ENCODE data around the gene FCRL5. TPM values are rescaled to one million over a fixed set of nuclear protein-coding genes. Genes with fewer than 3 reads are reported as not detected.

FCRL5 gene
- total and polyA plus RNA-seq, 9 of the 15 experiments (the other 6 are each of a cell fraction or from before 2014, with no cell fraction given), result not detected

DNA sequence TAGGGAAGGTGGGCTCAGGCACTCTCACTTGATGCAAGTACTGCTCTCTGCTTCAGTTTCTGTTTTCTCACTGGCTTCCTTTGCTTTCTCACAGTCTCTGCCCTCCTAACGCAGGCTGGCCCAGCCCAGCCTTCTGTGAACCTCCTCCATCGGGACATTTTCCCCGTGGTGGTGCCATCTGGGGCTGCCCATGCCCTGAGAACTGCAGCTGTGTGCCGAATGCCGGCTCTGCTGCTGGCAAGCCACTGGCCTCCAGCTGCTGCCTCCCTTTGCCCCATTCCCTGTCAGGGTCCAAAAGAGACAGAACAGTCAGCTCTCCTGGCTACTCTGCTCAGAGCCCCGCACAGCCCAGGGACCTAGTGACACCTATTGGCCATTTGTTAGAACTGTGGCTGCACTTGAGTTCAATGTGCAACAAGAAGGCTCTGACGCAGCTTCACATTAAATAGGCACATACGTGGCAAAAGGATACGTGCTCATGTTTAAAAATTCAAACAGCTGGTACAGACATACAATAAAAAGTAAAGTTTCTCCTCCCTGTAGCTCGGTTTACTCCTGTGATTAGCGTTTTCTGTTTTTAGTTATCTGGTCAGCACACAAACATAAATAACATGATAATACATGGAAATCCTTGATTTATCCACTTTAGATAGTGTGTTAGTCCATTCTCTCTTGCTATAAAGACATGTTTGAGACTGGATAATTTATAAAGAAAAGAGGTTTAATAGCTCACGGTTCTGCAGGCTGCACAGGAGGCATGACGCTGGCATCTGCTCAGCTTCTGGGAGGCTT is 46.6 kb downstream of the FCRL5 start (continued):
- TF ChIP-seq, protein P1, sequence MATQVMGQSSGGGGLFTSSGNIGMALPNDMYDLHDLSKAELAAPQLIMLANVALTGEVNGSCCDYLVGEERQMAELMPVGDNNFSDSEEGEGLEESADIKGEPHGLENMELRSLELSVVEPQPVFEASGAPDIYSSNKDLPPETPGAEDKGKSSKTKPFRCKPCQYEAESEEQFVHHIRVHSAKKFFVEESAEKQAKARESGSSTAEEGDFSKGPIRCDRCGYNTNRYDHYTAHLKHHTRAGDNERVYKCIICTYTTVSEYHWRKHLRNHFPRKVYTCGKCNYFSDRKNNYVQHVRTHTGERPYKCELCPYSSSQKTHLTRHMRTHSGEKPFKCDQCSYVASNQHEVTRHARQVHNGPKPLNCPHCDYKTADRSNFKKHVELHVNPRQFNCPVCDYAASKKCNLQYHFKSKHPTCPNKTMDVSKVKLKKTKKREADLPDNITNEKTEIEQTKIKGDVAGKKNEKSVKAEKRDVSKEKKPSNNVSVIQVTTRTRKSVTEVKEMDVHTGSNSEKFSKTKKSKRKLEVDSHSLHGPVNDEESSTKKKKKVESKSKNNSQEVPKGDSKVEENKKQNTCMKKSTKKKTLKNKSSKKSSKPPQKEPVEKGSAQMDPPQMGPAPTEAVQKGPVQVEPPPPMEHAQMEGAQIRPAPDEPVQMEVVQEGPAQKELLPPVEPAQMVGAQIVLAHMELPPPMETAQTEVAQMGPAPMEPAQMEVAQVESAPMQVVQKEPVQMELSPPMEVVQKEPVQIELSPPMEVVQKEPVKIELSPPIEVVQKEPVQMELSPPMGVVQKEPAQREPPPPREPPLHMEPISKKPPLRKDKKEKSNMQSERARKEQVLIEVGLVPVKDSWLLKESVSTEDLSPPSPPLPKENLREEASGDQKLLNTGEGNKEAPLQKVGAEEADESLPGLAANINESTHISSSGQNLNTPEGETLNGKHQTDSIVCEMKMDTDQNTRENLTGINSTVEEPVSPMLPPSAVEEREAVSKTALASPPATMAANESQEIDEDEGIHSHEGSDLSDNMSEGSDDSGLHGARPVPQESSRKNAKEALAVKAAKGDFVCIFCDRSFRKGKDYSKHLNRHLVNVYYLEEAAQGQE (IDR thresholded peaks at IDR 0.05; ENCODE audit: borderline replicate concordance), result peak; percentile 33; the same call in 1 of the 2 replicates
- TF ChIP-seq, protein P1 (CRISPR knock-in tag; IDR thresholded peaks at IDR 0.05; ENCODE audit: low read depth), result no peak
- TF ChIP-seq, protein P2, sequence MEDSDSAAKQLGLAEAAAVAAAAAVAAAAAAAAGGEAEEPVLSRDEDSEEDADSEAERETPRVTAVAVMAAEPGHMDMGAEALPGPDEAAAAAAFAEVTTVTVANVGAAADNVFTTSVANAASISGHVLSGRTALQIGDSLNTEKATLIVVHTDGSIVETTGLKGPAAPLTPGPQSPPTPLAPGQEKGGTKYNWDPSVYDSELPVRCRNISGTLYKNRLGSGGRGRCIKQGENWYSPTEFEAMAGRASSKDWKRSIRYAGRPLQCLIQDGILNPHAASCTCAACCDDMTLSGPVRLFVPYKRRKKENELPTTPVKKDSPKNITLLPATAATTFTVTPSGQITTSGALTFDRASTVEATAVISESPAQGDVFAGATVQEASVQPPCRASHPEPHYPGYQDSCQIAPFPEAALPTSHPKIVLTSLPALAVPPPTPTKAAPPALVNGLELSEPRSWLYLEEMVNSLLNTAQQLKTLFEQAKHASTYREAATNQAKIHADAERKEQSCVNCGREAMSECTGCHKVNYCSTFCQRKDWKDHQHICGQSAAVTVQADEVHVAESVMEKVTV (CRISPR knock-in tag; IDR thresholded peaks at IDR 0.05), result peak; percentile 68
- 0 out of 2 replicates have a peak, but pooled peaks have one; percentile 18 for TF ChIP-seq CREM (IDR thresholded peaks at IDR 0.05; ENCODE audit: low read depth)

Data from K562 (cell line).